Panc1 (cell line): ENCODE results near the gene ARHGAP4. TPM values are rescaled to one million over a fixed set of nuclear protein-coding genes. Genes with fewer than 3 reads are reported as not detected.

Source experiments
- ATAC-seq: fragments of 200-7000 bp; cut with Tn5 transposase; 2 replicates; pipeline ENCODE4 v1.9.1; 2020; ENCODE audit warnings: mild to moderate bottlenecking, moderate library complexity
- BruUV-seq: library from RNA; stranded (reverse); fragments of 400-500 nt; replicated peaks from 2 replicates; lab custom pipeline; 2021; lab: Mats Ljungman, UMichigan
- CTCF ChIA-PET: fragments of 300-600 bp; sonication (Branson Sonifier 250); formaldehyde crosslinking; loops from one replicate; lab custom pipeline; 2022; ENCODE audit warnings: antibody characterized with exemption; lab: Charles Lee
- POLR2A ChIA-PET: fragments of 300-600 bp; sonication (Branson Sonifier 250); formaldehyde crosslinking; loops from one replicate; lab custom pipeline; 2022; ENCODE audit warnings: antibody characterized with exemption; lab: Charles Lee
- DNase-seq: peaks from one replicate; pipeline ENCODE4 v3.0.0-alpha.2; 2010; ENCODE audit warnings: low read depth, low spot score
- H3K27ac ChIP-seq: 2 replicates; pipeline ENCODE4 v1.5.1; 2011; ENCODE audit warnings: mild to moderate bottlenecking, low read length, inconsistent platforms
- H3K27me3 ChIP-seq: fragments of 200-500 bp; sonication (Bioruptor generic); 2 replicates; pipeline ENCODE4 v1.6.0; 2014; ENCODE audit warnings: low read length, inconsistent platforms; ENCODE audit not compliant: control insufficient read depth, insufficient read depth
- H3K36me3 ChIP-seq: fragments of 200-500 bp; sonication (Bioruptor generic); 2 replicates; pipeline ENCODE4 v1.5.1; 2014; ENCODE audit warnings: inconsistent platforms, mild to moderate bottlenecking, low read length, moderate library complexity; ENCODE audit not compliant: control insufficient read depth, insufficient read depth
- H3K4me1 ChIP-seq: 2 replicates; pipeline ENCODE4 v1.5.1; 2011; ENCODE audit warnings: inconsistent platforms, mild to moderate bottlenecking, low read length, moderate library complexity; ENCODE audit not compliant: control insufficient read depth, insufficient read depth
- H3K4me3 ChIP-seq, 2 experiments: 2 replicates each; pipeline ENCODE4 v1.5.1; 2011 to 2012; ENCODE audit warnings: low read depth in 2 of 2, low read length in 2 of 2, mild to moderate bottlenecking in 2 of 2, inconsistent platforms in 1 of 2, moderate library complexity in 1 of 2
- H3K9me3 ChIP-seq: fragments of 200-500 bp; sonication (Bioruptor generic); 2 replicates; pipeline ENCODE4 v1.5.1; 2014; ENCODE audit warnings: low read depth, mild to moderate bottlenecking, inconsistent platforms, low read length, moderate library complexity; ENCODE audit not compliant: control insufficient read depth, insufficient read depth
- POLR2AphosphoS5 ChIP-seq: IDR thresholded peaks from 2 replicates; pipeline ENCODE4 v1.6.1; 2012; ENCODE audit warnings: mild to moderate bottlenecking, low read depth, low read length, moderate library complexity
- SIN3A ChIP-seq: IDR thresholded peaks from 2 replicates; pipeline ENCODE4 v1.6.1; 2012; ENCODE audit warnings: low read depth, mild to moderate bottlenecking, low read length, moderate library complexity, borderline replicate concordance; ENCODE audit not compliant: insufficient read depth
- TCF7L2 ChIP-seq: IDR thresholded peaks from 2 replicates; pipeline ENCODE4 v1.6.1; 2011; ENCODE audit warnings: mild to moderate bottlenecking, low read depth, low read length, inconsistent platforms
- in situ Hi-C: cut with HindIII; loops from 2 replicates; pipeline ENCODE4 v1.10.0; 2016; ENCODE audit warnings: low sequenced_read_pairs, low pct_unique_long_range_greater_than_20kb
- intact Hi-C: fragments of 100-400 bp; cut with micrococcal nuclease; formaldehyde crosslinking; loops from one replicate; pipeline ENCODE4 v1.10.0; 2022; ENCODE audit not compliant: unreplicated experiment
- total RNA-seq: library from RNA; stranded (reverse); gene quantifications from one replicate; pipeline ENCODE4 v1.2.1, GENCODE V29; 2021; ENCODE audit not compliant: unreplicated experiment
- TF ChIP-seq, protein P1 (sequence below), 2 experiments: IDR thresholded peaks; 2 replicates each; pipeline ENCODE4 v1.6.1; 2011 to 2012; ENCODE audit warnings: low read depth in 2 of 2, control low read depth in 1 of 2, low read length in 1 of 2, mild to moderate bottlenecking in 1 of 2, moderate library complexity in 1 of 2; ENCODE audit not compliant: insufficient read depth in 1 of 2
- TF ChIP-seq, protein P2 (sequence below): fragments of 450-650 bp; IDR thresholded peaks from 2 replicates; pipeline ENCODE4 v1.5.1; 2017; ENCODE audit warnings: mild to moderate bottlenecking

The ARHGAP4 gene
- total RNA-seq, 1 experiment from 2014 or later, result 225 TPM

DNA sequence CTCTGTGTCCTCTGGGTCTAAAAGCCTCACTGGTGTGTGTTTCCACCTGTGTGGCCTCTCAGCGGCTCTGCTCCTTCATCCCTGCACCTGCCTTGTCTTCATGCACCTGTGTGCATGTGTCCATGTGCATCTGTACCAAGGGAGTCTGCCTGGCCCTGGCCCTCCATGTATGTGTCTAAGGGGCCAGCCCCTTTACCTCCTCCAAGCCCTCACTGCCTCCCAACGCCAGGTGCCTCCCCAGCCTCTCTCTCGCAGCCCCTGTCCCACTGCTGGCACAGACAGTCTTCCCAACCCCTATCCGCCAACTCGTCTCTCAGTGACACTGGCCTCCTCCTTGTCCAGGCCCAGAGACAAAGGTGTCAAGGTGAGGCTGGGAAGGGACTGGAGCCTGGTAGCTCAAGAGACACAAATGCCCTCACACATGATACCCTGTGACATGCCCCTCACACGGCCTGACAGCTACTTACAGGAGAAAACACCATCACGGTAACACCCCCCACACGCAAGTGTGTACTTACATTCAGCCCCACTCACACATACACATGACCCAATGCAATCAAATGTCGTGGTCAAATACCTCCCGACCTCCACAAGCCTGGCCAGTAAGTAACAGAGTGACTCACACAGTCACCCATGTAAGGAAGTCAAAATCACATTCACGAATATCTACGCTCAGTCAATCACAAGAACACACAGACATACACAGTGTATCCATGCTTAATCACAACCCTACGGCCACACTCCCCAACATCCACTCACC is 51.5 kb downstream of the ARHGAP4 start:
- ChIA-PET CTCF (no interaction called here), POLR2A (no interaction called here)
- H3K9me3 ChIP-seq, result no peaks in the 10 kb centered on the region
- in situ Hi-C loops (no loop called here), intact Hi-C loops (no loop called here)
- H3K27me3 ChIP-seq, result no peaks in the 10 kb centered on the region
- H3K4me3 ChIP-seq, result no peak overlapping the region
- no peaks in the 10 kb centered on the region; the same call in 1 of the 2 replicates for H3K36me3 ChIP-seq
- TSS peak; percentile 5 for BruUV-seq
- no peak overlapping the region for H3K27ac ChIP-seq
- peaks cover 34% of the 10 kb centered on the region for H3K4me1 ChIP-seq
- DNase-seq (no peak), ATAC-seq (no peak)
- TF ChIP-seq, protein P1, sequence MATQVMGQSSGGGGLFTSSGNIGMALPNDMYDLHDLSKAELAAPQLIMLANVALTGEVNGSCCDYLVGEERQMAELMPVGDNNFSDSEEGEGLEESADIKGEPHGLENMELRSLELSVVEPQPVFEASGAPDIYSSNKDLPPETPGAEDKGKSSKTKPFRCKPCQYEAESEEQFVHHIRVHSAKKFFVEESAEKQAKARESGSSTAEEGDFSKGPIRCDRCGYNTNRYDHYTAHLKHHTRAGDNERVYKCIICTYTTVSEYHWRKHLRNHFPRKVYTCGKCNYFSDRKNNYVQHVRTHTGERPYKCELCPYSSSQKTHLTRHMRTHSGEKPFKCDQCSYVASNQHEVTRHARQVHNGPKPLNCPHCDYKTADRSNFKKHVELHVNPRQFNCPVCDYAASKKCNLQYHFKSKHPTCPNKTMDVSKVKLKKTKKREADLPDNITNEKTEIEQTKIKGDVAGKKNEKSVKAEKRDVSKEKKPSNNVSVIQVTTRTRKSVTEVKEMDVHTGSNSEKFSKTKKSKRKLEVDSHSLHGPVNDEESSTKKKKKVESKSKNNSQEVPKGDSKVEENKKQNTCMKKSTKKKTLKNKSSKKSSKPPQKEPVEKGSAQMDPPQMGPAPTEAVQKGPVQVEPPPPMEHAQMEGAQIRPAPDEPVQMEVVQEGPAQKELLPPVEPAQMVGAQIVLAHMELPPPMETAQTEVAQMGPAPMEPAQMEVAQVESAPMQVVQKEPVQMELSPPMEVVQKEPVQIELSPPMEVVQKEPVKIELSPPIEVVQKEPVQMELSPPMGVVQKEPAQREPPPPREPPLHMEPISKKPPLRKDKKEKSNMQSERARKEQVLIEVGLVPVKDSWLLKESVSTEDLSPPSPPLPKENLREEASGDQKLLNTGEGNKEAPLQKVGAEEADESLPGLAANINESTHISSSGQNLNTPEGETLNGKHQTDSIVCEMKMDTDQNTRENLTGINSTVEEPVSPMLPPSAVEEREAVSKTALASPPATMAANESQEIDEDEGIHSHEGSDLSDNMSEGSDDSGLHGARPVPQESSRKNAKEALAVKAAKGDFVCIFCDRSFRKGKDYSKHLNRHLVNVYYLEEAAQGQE (IDR thresholded peaks at IDR 0.05; ENCODE audit: insufficient read depth in 1 of 2, low read depth in 2 of 2, low read length in 1 of 2), result peak in 1 of 2 experiments; percentile 12; a peak in 1 of 4 replicates
- TF ChIP-seq, protein P2, sequence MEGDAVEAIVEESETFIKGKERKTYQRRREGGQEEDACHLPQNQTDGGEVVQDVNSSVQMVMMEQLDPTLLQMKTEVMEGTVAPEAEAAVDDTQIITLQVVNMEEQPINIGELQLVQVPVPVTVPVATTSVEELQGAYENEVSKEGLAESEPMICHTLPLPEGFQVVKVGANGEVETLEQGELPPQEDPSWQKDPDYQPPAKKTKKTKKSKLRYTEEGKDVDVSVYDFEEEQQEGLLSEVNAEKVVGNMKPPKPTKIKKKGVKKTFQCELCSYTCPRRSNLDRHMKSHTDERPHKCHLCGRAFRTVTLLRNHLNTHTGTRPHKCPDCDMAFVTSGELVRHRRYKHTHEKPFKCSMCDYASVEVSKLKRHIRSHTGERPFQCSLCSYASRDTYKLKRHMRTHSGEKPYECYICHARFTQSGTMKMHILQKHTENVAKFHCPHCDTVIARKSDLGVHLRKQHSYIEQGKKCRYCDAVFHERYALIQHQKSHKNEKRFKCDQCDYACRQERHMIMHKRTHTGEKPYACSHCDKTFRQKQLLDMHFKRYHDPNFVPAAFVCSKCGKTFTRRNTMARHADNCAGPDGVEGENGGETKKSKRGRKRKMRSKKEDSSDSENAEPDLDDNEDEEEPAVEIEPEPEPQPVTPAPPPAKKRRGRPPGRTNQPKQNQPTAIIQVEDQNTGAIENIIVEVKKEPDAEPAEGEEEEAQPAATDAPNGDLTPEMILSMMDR, result no peak

DNA sequence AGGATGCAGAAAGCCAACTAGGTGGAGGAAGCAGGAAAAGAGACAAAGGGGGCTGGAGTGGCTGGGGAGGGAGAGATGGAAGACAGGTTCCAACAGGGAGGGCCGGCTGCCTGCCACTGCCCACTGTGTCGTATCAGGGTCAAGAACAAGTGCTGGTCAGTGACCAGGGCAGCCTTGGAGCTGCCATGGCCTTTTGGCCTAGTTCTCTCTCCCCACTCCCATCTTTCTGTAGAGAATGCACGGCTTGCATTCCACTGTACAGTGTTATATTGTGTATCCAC is 52.0 kb downstream of the ARHGAP4 start:
- POLR2A ChIA-PET, result no interaction called here
- H3K27me3 ChIP-seq, result no peaks in the 10 kb centered on the region
- in situ Hi-C loops, result no loop called here
- no peak overlapping the region for H3K4me3 ChIP-seq
- CTCF ChIA-PET, result no interaction called here
- DNase-seq, result no peak
- no peaks in the 10 kb centered on the region for H3K9me3 ChIP-seq
- no TSS peak for BruUV-seq
- ATAC-seq, result no peak
- peaks cover 29% of the 10 kb centered on the region for H3K4me1 ChIP-seq
- intact Hi-C loops, result no loop called here
- H3K36me3 ChIP-seq, result no peaks in the 10 kb centered on the region; the same call in 1 of the 2 replicates
- H3K27ac ChIP-seq, result no peak overlapping the region
- TF ChIP-seq TCF7L2 (no peak), SIN3A (no peak), POLR2AphosphoS5 (no peak)
- TF ChIP-seq, protein P1 (IDR thresholded peaks at IDR 0.05; ENCODE audit: insufficient read depth in 1 of 2, low read depth in 2 of 2, low read length in 1 of 2), result no peak
- TF ChIP-seq, protein P2, result no peak
